HUES6 (cell line): ENCODE data around the gene KIF16B.

ENCODE experiments used
- H3K27ac ChIP-seq: 2 replicates; pipeline ENCODE4 v1.7.0; 2013; ENCODE audit warnings: low read depth, mild to moderate bottlenecking, low read length, inconsistent platforms
- H3K27me3 ChIP-seq: 2 replicates; pipeline ENCODE4 v1.6.1; 2013; ENCODE audit warnings: low read length; ENCODE audit not compliant: control insufficient read depth, insufficient read depth
- H3K36me3 ChIP-seq: 2 replicates; pipeline ENCODE4 v1.6.1; 2013; ENCODE audit warnings: low read length; ENCODE audit not compliant: control insufficient read depth, insufficient read depth
- H3K4me1 ChIP-seq: 2 replicates; pipeline ENCODE4 v1.6.1; 2013; ENCODE audit warnings: low read length; ENCODE audit not compliant: control insufficient read depth, insufficient read depth
- H3K4me3 ChIP-seq: 2 replicates; pipeline ENCODE4 v1.5.1; 2013; ENCODE audit warnings: low read depth, low read length
- H3K9ac ChIP-seq: one replicate; pipeline ENCODE4 v1.6.1; 2013; ENCODE audit warnings: mild to moderate bottlenecking, low read length
- H3K9me3 ChIP-seq: 2 replicates; pipeline ENCODE4 v1.6.1; 2013; ENCODE audit warnings: low read depth, low read length; ENCODE audit not compliant: control insufficient read depth, insufficient read depth

Gene KIF16B

DNA sequence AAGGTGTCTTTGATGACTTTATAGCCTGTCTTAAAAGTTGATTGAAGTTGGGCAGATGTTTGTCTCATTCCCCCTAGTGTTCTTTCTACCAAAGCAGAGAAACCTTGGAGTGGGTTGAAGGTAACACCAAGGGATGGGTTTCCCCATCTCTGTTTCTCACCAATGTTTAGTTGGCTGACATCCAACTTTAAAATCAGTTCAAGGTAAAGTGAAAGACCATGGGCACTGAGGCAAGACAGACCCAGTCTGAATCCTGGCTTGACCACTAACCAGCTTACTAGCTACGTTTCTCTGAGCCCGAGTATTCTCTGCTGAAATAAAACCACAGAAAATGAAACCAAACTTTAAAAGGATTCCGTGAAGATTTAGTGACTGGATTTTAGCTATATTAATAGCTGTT, 258.9 kb downstream of the KIF16B start:
- no peaks in the 10 kb centered on the region for H3K27me3 ChIP-seq
- H3K4me3 ChIP-seq, result no peak overlapping the region
- no peak overlapping the region for H3K27ac ChIP-seq
- no peaks in the 10 kb centered on the region for H3K9me3 ChIP-seq
- no peak overlapping the region for H3K9ac ChIP-seq
- no peaks in the 10 kb centered on the region for H3K36me3 ChIP-seq
- no peaks in the 10 kb centered on the region for H3K4me1 ChIP-seq

GRCh38 chr20:16313917-16314316, 259.3 kb downstream of the KIF16B start:
- Histone ChIP-seq H3K9ac (no peak overlapping the region), H3K36me3 (no peaks in the 10 kb centered on the region), H3K27me3 (no peaks in the 10 kb centered on the region), H3K4me3 (no peak overlapping the region), H3K9me3 (no peaks in the 10 kb centered on the region), H3K4me1 (no peaks in the 10 kb centered on the region), H3K27ac (no peak overlapping the region)

GRCh38 chr20:16312998-16313397, 260.2 kb downstream of the KIF16B start:
- Histone ChIP-seq H3K27me3 (no peaks in the 10 kb centered on the region), H3K4me1 (no peaks in the 10 kb centered on the region), H3K4me3 (no peak overlapping the region), H3K36me3 (no peaks in the 10 kb centered on the region), H3K9ac (no peak overlapping the region), H3K9me3 (no peaks in the 10 kb centered on the region), H3K27ac (no peak overlapping the region)

- Histone ChIP-seq H3K27me3 (no peaks in the 10 kb centered on the region), H3K4me1 (no peaks in the 10 kb centered on the region), H3K9ac (no peak overlapping the region), H3K36me3 (no peaks in the 10 kb centered on the region), H3K9me3 (no peaks in the 10 kb centered on the region), H3K4me3 (no peak overlapping the region), H3K27ac (no peak overlapping the region)
These were observed 261.5 kb downstream of the KIF16B start for GRCh38 chr20:16311756-16312155.

DNA sequence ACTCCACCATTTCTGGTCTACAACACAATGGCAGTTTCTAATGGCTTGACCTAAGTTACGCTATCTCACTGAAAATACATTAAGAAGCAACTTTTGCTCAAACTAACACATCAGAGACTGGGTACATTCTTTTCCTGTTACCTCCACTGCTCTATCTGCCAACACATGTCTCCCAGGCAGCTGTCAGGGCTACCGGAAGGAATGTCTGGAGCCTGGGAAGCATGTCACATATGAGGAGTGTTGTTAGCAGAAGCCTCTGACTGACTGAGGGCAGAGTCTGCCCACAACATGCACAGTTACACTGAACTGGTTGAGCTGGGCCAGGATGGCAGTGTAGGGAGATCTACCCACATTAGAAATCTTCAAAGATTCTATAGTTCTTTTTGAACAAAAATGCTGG, 264.5 kb downstream of the KIF16B start:
- H3K9me3 ChIP-seq, result no peaks in the 10 kb centered on the region
- H3K36me3 ChIP-seq, result no peaks in the 10 kb centered on the region
- no peak overlapping the region for H3K4me3 ChIP-seq

DNA sequence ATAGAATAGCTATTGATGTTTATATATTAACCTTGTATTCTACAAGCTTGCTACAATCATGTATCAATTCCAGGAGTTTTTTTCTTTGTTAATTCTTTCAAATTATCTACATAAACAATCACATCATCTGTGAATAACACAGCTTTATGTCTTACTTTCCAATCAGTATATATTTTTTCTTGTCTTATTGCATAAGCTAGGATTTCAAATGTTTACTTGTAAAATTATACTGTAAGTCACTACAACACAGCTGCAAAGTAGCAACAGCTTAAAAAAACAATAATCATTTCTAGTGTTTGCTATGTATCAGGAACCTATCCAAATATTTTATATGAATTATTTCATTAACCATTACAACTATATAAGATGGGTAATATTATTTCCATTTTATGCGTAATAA, 270.4 kb downstream of the KIF16B start:
- Histone ChIP-seq H3K9me3 (peaks cover 15% of the 10 kb centered on the region), H3K27ac (no peak overlapping the region), H3K27me3 (no peaks in the 10 kb centered on the region), H3K4me3 (no peak overlapping the region), H3K9ac (no peak overlapping the region), H3K4me1 (no peaks in the 10 kb centered on the region), H3K36me3 (no peaks in the 10 kb centered on the region)

More for the DNA sequence above, 264.5 kb downstream of the KIF16B start:
- Histone ChIP-seq H3K27me3 (no peaks in the 10 kb centered on the region), H3K4me1 (no peaks in the 10 kb centered on the region), H3K9ac (no peak overlapping the region), H3K27ac (no peak overlapping the region)

GRCh38 chr20:16301986-16302385, 271.3 kb downstream of the KIF16B start:
- H3K4me1 ChIP-seq, result no peaks in the 10 kb centered on the region

GRCh38 chr20:16299897-16300296, 273.4 kb downstream of the KIF16B start:
- Histone ChIP-seq H3K27ac (no peak overlapping the region), H3K36me3 (no peaks in the 10 kb centered on the region), H3K4me3 (no peak overlapping the region), H3K9me3 (peaks cover 15% of the 10 kb centered on the region), H3K9ac (no peak overlapping the region), H3K27me3 (no peaks in the 10 kb centered on the region), H3K4me1 (no peaks in the 10 kb centered on the region)

More at GRCh38 chr20:16301986-16302385, 271.3 kb downstream of the KIF16B start:
- no peak overlapping the region for H3K27ac ChIP-seq
- H3K4me3 ChIP-seq, result no peak overlapping the region
- no peaks in the 10 kb centered on the region for H3K36me3 ChIP-seq
- H3K27me3 ChIP-seq, result no peaks in the 10 kb centered on the region
- no peak overlapping the region for H3K9ac ChIP-seq
- H3K9me3 ChIP-seq, result peaks cover 15% of the 10 kb centered on the region

GRCh38 chr20:16296931-16297330, 276.3 kb downstream of the KIF16B start:
- Histone ChIP-seq H3K36me3 (no peaks in the 10 kb centered on the region), H3K4me1 (no peaks in the 10 kb centered on the region), H3K9ac (no peak overlapping the region), H3K9me3 (0 out of 2 replicates have a peak, but pooled peaks cover 3% of the 10 kb centered on the region), H3K27ac (no peak overlapping the region), H3K4me3 (no peak overlapping the region), H3K27me3 (no peaks in the 10 kb centered on the region)

DNA sequence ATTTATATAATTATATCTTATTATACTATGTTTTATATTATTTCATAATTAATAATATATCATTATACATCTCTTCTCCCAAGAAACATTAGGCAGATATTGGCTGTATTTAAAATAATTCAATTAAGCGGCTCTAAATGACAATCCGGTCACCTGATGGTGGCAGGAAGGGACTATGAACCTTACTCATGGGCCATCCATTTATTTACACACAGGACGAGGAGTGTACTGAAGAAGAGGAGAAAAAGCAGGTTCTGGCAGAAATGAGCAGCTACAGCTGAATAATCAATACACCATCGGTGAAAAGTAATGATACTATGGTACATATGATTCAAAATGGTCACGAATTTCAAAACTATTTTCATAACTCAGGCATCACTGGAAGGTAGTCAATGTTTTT, 277.7 kb downstream of the KIF16B start:
- H3K36me3 ChIP-seq, result no peaks in the 10 kb centered on the region
- H3K27me3 ChIP-seq, result no peaks in the 10 kb centered on the region
- no peaks in the 10 kb centered on the region for H3K9me3 ChIP-seq
- no peak overlapping the region for H3K27ac ChIP-seq
- no peak overlapping the region for H3K4me3 ChIP-seq
- H3K9ac ChIP-seq, result no peak overlapping the region
- peaks cover 1% of the 10 kb centered on the region; the same call in 1 of the 2 replicates for H3K4me1 ChIP-seq

GRCh38 chr20:16293590-16293989, 279.7 kb downstream of the KIF16B start:
- H3K27ac ChIP-seq, result no peak overlapping the region
- H3K9ac ChIP-seq, result no peak overlapping the region
- peaks cover 9% of the 10 kb centered on the region; the same call in 1 of the 2 replicates for H3K4me1 ChIP-seq
- no peaks in the 10 kb centered on the region for H3K36me3 ChIP-seq
- no peaks in the 10 kb centered on the region for H3K9me3 ChIP-seq
- no peak overlapping the region for H3K4me3 ChIP-seq
- H3K27me3 ChIP-seq, result no peaks in the 10 kb centered on the region
